ENCODE results near the gene PAPPA.

PAPPA gene

GRCh38 chr9:116288658-116289057, 135.1 kb downstream of the PAPPA start:
- Histone ChIP-seq H2AFZ (no peak overlapping the region), H3K27me3 (ENCODE audit: control insufficient read depth, insufficient read depth, low read length) (no peaks in the 10 kb centered on the region), H3K79me2 (no peaks in the 10 kb centered on the region), H3K9me3 (ENCODE audit: control insufficient read depth, low read length) (no peaks in the 10 kb centered on the region), H3K27ac (no peak overlapping the region), H3K4me2 (ENCODE audit: low read length) (no peak overlapping the region), H3K4me1 (no peaks in the 10 kb centered on the region), H3K9ac (no peak overlapping the region), H3K36me3 (ENCODE audit: control insufficient read depth, insufficient read depth, low read length) (no peaks in the 10 kb centered on the region), H3K4me3 (ENCODE audit: low read depth, low read length) (no peak overlapping the region)
- TF ChIP-seq CTCF (IDR thresholded peaks at IDR 0.05), result no peak

- TF ChIP-seq CTCF (IDR thresholded peaks at IDR 0.05), result no peak
- Histone ChIP-seq H3K27ac (no peak overlapping the region), H3K4me2 (ENCODE audit: low read length) (no peak overlapping the region), H3K27me3 (ENCODE audit: control insufficient read depth, insufficient read depth, low read length) (no peaks in the 10 kb centered on the region), H3K36me3 (ENCODE audit: control insufficient read depth, insufficient read depth, low read length) (no peaks in the 10 kb centered on the region), H2AFZ (no peak overlapping the region), H3K9ac (no peak overlapping the region), H3K79me2 (no peaks in the 10 kb centered on the region), H3K4me3 (ENCODE audit: low read depth, low read length) (no peak overlapping the region), H3K4me1 (no peaks in the 10 kb centered on the region), H3K9me3 (ENCODE audit: control insufficient read depth, low read length) (no peaks in the 10 kb centered on the region)
These were observed 143.8 kb downstream of the PAPPA start for GRCh38 chr9:116297346-116297745.

GRCh38 chr9:116298249-116298648, 144.7 kb downstream of the PAPPA start:
- H3K4me3 ChIP-seq (ENCODE audit: low read depth, low read length), result no peak overlapping the region
- no peak overlapping the region for H3K27ac ChIP-seq
- no peaks in the 10 kb centered on the region for H3K79me2 ChIP-seq
- H3K4me2 ChIP-seq (ENCODE audit: low read length), result no peak overlapping the region
- no peaks in the 10 kb centered on the region for H3K9me3 ChIP-seq (ENCODE audit: control insufficient read depth, low read length)
- no peak for TF ChIP-seq CTCF (IDR thresholded peaks at IDR 0.05)
- no peaks in the 10 kb centered on the region for H3K4me1 ChIP-seq
- no peaks in the 10 kb centered on the region for H3K36me3 ChIP-seq (ENCODE audit: control insufficient read depth, insufficient read depth, low read length)
- no peak overlapping the region for H3K9ac ChIP-seq
- no peak overlapping the region for H2AFZ ChIP-seq
- no peaks in the 10 kb centered on the region for H3K27me3 ChIP-seq (ENCODE audit: control insufficient read depth, insufficient read depth, low read length)

- H2AFZ ChIP-seq, result no peak overlapping the region
- no peak overlapping the region for H3K27ac ChIP-seq
- H3K9me3 ChIP-seq (ENCODE audit: control insufficient read depth, low read length), result no peaks in the 10 kb centered on the region
- no peak overlapping the region for H3K4me2 ChIP-seq (ENCODE audit: low read length)
- no peaks in the 10 kb centered on the region for H3K36me3 ChIP-seq (ENCODE audit: control insufficient read depth, insufficient read depth, low read length)
- no peak overlapping the region for H3K4me3 ChIP-seq (ENCODE audit: low read depth, low read length)
- no peak for TF ChIP-seq CTCF (IDR thresholded peaks at IDR 0.05)
- H3K4me1 ChIP-seq, result no peaks in the 10 kb centered on the region
- no peaks in the 10 kb centered on the region for H3K27me3 ChIP-seq (ENCODE audit: control insufficient read depth, insufficient read depth, low read length)
- no peaks in the 10 kb centered on the region for H3K79me2 ChIP-seq
- H3K9ac ChIP-seq, result no peak overlapping the region
These were observed 145.3 kb downstream of the PAPPA start for GRCh38 chr9:116298878-116299391.

- no peak overlapping the region for H3K4me3 ChIP-seq (ENCODE audit: low read depth, low read length)
These were observed 146.8 kb downstream of the PAPPA start for GRCh38 chr9:116300360-116300870.

More at GRCh38 chr9:116300360-116300870, 146.8 kb downstream of the PAPPA start:
- H3K4me2 ChIP-seq (ENCODE audit: low read length), result no peak overlapping the region
- H3K9ac ChIP-seq, result no peak overlapping the region
- no peak overlapping the region for H2AFZ ChIP-seq
- no peak for TF ChIP-seq CTCF (IDR thresholded peaks at IDR 0.05)
- no peaks in the 10 kb centered on the region for H3K79me2 ChIP-seq
- no peaks in the 10 kb centered on the region for H3K4me1 ChIP-seq
- H3K27me3 ChIP-seq (ENCODE audit: control insufficient read depth, insufficient read depth, low read length), result no peaks in the 10 kb centered on the region
- no peak overlapping the region for H3K27ac ChIP-seq
- no peaks in the 10 kb centered on the region for H3K9me3 ChIP-seq (ENCODE audit: control insufficient read depth, low read length)
- H3K36me3 ChIP-seq (ENCODE audit: control insufficient read depth, insufficient read depth, low read length), result no peaks in the 10 kb centered on the region

Data from parathyroid adenoma (tissue), 2 donors.